ENCODE results near the gene YIPF3. TPM values are rescaled to one million over a fixed set of nuclear protein-coding genes. Genes with fewer than 3 reads are reported as not detected.
"Not testable (repeated sequence)": the region's sequence is repeated elsewhere in the genome, so short reads cannot be mapped to it uniquely, and the experiment has no call there.

YIPF3 gene
- polyA plus RNA-seq, 1 donor: 137 TPM

DNA sequence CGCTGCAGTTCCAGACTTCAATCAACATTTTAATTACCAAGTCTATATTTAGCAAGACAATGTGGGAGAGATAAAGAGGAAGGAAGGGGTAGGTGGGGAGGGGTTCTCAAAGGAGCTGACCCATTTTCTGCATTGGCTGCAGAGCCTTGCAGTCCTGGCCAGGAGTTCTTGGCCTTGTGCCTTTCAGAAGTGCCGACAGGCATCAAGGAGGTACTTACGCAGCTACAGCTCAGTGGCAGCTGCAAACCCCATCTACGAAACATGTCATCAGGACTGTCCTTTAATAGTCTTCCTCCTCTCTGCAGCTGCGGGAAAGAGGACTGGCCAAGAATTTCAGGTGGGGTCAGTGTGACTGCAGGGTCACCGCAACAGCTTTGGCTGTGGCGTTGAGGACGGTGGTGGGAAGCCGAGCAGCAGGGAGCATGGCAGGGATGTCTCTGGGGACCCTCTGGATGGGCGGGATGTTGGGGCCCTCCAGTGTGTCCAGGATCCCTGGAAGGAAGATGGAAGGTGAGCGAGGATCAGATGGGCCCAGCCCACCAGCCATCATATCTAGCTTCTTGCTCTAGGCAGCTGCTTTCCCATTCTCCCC is 4.8 kb downstream of the YIPF3 start:
- no peak for DNase-seq

DNA sequence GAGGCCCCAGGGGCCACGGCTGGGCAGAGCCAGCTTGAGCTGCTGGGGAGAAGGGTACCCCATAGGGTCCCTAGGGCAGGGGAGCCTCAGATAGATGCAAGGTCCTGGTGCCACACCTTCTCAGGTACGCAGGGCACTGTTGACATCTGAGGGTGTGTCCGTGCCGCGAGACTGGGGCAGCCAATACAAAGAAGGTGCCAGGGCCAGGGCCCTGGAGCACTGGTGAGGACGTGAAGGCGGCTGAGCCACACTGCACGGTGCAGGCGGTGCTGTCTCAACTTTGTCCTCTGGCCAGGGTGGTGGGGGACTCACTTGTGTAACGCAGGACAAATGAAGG is 5.9 kb downstream of the YIPF3 start:
- no peak for DNase-seq

DNA sequence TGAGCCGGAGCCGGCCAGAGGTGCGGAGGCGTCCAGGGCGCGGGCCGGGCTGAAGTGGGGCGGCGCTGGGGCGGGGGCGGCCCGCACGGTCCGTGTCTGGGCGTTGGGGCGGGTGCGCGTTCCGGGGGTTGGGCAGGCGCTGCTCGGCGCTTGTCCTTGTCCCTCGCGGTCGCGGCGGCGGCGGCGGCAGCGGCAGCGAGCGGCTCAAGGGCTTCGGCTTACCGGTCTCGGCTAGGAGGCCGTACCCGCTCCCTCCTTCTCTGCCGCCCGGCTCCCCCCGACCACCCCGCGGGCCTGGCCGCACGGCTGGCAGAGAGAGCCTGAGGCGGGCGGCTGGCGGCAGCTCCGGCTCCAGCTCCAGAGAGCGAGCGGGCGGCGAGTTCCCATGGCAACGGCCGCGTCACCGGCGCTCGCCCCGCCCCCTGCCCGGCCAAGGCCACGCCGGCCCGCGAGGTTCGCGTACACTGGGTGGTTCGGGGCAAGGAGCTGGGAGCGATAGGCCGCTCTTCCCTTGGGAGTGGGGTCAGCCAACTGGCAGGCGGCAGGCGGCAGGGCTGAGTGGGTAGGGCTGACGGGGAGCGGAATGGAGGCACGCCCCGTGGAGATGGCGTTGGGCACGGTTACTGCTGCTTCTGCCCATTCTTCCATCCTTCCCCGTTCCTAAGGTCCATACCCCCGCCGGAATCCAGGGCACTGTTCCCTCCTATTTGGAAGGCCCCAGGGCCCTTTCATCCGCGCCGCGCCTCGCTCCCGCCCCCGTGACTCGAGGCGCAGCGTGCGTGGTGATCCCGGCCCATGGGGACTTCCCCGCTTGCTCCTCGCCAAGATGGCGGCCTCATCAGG is 6.5 kb downstream of the YIPF3 start, which contains the start of gene LRRC73:
Gene LRRC73 (minus strand): TSS at position 363 of the 843 bp plus-strand sequence. CDS start 561 bp downstream, outside the sequence.
- peak; percentile 71 for DNase-seq

DNA sequence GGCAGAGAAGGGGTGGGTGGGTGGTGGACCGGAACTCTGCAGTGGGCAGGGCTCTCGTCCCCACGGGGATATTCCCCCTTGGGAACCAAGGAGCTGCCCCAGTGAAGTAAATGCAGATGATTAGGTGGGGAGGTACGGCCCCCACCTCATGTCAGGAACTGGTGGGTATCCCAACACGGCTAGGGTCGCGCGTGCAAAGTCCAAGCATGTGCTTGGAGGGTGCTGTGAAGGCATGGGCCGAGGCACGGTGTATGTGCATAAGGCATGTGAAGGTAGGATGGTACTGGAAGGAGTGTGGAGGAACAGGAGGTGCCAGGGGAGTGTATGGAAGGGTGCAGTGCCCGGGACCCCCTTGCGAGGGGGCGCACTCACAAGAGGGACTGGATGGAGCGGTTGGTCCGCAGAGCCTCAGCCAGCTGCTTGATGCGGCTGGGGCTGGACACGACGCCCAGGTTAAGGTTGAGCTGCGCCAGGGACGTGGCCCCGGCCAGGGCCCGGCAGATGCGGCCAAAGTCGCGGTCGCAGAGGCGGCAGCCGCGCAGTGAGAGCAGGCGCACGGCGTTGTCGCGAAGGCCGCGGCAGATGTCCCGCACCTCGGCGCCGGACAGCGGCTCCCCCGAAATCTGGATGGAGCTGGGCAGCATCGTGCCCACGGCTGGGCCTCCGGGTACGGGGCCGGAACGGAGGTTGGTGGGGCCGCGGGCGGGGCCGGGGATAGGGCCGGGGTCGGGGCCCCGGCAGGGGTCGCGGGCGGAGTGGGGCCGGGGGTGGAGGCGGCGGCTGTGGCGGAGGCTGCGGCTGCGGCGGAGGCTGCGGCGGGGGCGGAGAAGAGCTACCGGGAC is 7.4 kb downstream of the YIPF3 start:
- DNase-seq: no peak

DNA sequence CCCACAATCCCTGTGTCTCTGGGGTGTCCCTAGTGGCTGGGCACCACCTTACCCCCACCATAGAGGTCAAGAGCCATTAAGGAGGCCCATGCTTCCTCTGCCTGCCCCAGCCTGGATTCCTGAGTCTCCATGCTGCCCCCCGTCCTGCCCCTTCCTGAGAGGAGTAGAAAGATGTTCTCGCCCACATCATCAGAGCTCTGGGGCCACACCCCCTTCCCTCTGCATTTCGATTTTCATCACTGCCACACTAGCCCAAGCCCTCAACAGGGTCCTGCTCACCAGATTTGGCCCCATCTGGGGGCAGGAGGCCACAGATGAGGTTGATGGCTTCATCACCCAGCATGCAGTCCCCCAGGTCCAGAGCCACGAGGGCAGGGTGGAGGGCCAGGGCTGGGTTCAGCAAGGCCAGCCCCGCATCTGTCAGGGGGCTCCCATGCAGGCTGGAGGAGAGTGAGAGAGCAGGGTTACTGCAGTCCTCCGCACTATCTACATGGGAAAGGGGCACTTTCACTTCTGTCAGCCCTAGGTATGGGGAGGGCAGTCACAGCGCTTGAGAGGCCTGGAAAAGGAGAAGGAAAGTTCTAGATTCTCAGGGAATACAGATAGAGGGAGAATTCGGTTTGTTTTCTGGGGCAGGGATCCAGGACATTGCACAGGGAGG is 8.1 kb downstream of the YIPF3 start:
- no peak for DNase-seq

DNA sequence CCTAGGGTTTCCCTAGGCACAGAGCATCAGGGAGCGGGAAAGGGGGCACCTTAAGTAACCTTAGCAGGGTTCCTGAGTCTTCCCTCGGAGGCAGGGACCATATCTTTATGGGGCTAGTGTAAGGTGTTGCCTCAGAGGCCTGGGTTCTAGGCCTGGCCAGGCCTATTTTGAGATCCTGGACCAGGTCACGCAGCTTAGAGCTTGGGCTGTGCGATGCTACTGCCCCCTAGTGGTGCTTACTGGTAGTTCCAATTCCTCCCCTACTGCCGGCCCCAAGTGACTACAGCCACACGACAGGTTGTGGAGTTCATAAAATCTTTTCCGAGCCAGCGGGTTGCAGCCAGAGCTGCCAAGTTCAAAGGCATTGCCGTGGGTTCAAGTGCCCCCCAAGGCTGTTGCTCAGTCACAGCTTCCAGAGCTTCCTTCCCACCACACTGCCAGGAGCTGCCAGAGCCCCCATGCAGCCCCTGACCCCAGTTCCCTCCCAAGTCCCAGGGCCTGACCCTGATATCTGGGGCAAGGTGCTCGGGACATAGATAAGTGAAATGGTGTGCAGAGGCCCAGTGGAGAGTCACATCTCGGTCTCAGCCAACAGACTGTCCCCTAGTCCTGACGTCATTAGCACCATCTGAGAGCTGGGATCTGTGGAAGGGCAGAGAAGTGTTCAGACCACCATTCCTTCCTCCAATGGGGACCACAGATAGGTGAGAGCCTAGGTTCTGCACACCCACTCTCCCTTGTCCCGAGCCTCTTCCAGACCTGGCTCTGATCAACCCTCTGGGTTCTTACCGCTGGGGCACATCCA is 9.9 kb downstream of the YIPF3 start:
- DNase-seq: peak; percentile 85

DNA sequence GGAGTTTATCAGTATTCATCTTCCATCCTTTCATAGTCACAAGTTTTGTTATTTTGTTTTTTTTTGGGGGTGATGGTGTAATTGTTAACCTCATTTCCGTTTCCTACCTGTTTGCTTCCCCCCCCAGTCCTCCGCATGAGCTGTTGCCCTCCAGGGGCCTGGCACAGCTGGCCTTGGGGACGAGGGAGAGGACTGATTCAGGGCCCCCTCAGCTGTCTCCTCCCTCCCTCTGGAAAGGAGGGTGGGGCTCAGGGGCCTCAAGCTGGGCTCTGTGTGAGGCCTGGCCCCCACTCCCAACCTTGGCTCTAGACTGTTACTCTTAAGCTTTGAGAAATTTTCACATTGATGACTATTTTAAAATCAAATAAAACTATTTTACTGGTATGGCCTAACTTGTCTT is 10.6 kb downstream of the YIPF3 start:
- DNase-seq: no peak

DNA sequence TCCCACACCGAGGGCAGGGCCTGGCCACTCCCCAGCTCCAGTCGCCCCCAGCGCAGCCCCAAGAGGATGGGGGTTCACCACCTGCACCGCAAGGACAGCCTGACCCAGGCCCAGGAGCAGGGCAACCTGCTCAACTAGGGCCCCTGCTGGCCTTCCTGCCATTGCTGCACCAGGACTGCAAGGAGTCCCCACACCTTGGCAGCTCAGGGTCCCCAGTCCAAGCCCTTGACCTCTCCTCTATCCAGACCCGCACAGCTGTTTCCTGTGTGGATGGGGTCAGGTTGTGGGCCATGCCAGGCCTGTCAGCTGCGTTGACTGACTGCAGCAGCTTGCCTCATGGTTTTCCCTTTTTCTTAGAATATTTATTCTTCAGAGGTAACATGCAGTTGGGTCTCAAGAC is 11.0 kb downstream of the YIPF3 start:
- no peak for DNase-seq

DNA sequence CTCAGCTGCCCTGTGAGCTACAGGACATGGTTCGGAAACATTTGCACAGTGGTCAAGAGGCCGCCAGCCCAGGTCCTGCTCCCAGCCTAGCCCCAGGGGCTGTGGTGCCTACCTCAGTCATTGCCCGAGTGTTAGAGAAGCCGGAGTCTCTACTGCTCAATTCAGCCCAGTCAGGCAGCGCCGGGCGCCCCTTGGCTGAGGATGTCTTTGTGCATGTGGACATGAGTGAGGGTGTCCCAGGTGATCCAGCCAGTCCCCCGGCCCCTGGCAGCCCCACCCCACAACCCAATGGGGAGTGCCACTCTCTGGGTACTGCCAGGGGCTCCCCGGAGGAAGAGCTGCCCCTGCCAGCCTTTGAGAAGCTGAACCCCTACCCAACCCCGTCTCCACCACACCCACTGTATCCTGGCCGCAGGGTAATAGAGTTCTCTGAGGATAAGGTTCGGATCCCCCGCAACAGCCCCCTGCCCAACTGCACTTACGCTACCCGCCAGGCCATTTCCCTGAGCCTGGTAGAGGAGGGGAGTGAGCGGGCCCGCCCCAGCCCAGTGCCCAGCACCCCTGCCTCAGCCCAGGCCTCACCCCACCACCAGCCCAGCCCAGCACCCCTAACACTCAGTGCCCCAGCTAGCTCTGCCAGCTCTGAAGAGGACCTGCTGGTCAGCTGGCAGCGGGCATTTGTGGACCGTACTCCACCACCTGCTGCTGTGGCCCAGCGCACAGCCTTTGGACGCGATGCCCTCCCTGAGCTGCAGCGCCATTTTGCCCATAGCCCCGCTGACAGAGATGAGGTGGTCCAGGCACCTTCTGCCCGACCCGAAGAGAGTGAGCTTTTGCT is 11.8 kb downstream of the YIPF3 start:
- DNase-seq: no peak

DNA sequence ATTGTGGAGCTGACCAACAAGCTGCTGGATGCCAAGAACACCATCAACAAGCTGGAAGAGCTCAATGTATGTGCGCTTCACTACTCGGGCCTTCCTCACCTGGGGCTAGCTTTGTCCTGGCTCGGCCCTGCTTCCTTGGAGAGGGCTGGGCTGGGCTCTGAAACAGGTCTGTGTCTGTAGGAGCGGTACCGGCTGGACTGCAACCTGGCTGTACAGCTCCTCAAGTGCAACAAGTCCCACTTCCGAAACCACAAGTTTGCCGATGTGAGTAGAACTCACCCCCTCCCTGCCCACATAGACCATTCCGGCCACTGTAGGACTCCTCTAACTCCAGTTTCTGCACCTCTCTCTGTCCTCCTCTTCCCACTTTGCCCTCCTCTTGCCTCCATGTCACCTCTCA is 13.3 kb downstream of the YIPF3 start:
- no peak for DNase-seq

DNA sequence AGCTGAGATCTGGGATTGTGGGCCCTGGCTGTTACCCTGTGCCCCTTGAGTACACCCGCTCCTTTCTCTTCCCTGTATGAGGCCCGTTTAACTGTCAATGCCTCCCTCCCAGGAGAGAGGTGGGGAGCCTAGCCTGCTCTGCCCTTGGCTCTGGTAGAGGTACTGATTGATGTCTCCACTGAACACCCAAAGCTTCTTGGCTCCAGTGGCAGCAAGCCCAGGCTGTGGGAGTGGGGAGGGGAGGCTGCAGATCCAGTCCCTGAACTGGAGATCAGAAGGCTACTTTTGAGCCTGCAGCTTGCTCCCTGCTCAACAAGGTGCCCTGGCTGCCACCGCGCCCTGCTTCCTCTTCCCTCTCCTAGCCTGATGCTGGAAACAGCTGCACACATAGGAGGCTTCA is 14.1 kb downstream of the YIPF3 start:
- no peak for DNase-seq

DNA sequence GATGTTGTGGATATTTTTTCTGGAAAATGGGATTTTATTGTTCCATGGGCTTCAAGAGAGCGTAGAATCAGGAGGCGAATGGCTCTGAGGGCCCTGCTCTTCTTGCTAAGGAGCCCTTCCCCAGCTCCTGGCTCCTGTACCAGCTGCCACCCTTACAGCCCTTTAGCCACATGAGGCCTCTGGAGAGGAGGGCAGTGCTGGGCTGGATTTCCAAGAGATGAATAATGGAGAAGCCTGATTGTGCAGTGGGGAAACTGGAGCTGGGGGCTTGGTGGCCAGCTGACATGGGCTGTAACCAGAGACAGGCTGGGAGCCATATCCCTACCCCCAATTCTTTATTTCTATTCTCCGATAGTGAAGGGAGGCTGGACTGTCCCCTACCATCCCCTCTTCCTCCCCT is 15.8 kb downstream of the YIPF3 start:
- no peak for DNase-seq

DNA sequence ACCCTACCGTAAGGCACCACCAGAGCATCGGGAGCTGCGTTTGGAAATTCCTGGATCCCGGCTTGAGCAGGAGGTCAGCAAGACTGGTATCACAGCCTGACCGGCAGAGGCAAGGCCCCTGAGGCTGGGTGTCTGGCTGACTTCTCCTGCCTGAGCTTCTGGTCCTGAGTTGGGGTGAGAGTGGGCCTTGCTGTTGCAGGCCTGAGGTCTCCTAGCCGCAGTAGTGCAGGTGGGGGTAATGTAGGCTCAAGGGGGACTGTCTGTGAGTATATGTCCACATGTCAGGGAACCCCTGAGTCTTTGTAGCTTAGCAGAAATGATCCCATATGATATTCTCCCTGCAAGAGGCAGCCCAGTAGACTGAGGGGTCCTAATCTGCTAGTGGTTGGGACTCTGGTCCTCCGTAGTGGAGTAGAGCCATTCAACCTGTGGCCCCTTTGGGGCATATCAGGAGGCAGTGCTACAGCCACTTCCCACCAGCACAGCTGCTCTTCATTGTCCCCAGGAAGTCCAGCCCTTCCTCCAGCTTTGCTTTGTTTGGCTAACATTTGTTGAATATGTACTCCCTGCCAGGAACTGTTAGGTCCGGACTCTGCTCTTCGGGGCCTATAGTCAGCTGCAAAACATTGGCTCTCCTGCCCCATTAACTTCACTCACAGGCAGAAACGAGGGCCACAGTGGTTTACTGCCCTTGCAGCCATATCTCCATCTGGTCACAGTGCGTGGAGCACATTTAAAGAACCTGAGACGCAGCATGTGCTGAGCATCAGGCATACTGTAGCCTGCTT is 17.5 kb downstream of the YIPF3 start:
- no peak for DNase-seq

DNA sequence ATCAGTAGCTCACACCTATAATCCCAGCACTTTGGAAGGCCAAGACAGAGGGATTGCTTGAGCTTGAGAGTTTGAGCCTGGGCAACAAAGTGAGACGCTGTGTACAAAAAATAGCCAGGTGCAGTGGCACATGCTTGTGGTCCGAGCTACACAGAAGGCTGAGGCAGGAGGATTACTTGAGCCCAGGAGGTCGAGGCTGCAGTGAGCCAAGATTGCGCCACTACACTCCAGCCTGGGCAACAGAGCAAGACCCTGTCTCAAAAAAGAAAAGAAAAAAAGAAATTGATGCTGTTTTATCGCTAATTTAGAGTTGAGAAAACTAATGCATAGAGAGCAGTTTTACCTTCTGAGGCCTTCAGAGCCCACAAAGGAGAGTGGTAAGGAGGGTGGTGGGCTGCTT is 18.4 kb downstream of the YIPF3 start:
- DNase-seq: not testable (repeated sequence)

DNA sequence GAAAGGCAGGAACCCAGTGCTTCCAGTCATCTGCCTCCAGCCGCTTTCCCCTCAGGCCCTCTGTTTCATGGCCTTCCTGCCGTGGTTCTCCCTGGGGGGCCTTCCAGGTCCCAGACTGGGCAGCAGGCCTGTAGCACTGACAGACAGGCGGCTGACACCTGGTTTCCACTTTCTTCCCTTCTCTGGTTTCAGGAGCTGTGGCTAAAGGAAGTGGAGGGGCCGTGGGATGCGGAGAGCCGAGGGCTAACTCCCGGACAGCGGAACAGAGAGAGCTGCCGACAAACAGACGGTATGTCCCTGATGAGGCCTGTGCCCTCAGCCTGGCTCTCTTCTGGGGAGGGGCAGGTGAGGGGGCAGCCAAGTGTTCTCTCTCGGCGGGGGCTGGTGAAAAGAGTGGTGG is 19.0 kb downstream of the YIPF3 start:
- DNase-seq: no peak

DNA sequence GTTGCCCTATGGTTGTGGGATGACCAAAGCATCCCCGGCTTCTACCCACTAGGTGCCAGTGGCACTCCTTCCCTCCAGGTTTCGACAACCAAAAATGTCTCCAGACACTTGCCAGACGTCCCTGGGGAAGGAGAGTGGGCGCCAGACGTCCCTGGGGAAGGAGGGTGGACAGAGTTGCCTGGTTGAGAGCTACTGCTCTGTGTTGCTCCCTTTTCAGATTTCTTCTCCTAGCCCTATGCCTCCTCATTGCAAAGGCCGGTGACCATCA is 19.7 kb downstream of the YIPF3 start:
- no peak for DNase-seq

DNA sequence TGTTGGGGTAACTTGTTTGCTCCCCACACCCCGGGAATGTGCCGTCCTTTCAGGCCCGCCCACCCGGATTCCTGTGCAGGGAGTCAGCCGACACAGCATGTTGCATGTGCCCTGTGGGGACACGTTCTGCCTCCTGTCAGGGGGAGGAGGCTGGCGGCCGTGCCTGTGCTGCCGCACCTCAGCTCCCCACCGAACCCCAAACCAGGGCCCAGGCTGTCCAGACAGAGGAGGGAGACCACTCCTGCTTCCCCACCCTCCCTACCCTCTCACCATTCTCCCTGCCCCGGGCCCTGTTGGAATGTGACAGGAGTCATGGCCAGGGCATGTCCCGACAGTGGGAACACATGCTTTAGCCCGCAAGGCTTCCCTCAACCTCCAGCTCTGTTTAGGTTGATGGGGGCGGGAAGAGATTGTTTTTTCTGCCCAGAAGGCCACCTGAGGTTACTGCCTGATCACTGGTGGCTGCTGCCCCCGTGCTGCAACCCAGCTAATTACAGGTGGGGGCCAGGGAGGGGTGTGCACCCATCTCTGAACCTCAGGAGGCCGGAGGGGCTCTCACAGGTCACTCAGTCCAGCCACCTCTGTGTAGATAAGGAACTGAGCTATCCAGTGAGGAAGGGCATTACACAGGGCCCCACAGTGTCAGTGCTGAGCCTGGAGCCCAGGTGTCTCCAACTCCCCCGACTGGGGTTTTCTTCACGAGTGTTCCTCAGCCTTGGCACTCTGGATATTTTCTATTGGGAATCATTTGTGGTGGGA is 20.2 kb downstream of the YIPF3 start:
- no peak for DNase-seq

DNA sequence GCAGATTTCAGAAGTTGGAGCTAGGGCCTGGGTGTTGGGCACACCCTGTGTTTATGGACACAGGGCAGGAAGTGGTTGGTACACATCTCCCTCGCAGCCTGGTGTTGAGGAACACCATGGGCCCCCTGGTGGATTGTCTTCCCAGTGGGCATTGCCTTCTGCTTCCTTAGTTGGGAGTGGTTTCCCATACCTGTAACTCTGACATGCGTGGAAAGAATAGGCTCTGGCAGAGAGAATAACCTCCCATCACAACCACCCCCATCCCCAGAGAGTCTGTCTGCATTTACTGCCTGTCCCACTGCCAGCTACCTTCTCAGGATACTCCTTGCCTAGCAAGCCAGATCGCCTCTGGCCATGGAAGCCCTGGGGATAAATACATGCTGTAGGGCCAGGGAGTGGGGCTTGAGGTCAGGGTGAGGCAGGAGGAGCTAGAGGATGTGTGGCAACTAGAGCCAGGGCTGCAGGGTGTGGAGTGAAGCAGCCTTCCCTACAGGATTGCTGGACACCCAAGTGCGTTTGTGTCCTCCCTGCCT is 21.3 kb downstream of the YIPF3 start:
- DNase-seq: no peak

DNA sequence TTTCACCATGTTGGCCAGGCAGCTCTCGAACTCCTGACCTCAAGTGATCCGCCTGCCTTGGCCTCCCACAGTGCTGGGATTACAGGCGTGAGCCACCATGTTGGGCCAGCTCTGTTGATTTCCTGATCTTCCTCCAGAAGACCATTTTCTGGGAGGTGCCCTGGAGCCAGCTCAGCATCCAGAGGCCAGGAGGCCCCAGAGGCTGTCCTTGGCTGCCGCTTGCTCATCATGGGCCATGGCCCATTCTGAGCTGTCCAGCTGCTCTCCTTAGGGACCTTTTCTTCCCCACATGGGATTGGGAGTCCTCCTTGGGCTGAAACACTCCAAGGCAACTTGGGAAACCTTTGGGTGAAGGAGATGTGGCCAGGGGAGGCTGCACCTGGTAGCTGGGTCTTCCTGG is 22.0 kb downstream of the YIPF3 start:
- DNase-seq: no peak
